Caco-2 (cell line): ENCODE data around the gene ACOT7. TPM values are rescaled to one million over a fixed set of nuclear protein-coding genes. Genes with fewer than 3 reads are reported as not detected.

Source experiments
- BruUV-seq: library from RNA; stranded (reverse); fragments of 400-500 nt; replicated peaks from 2 replicates; lab custom pipeline; 2021; lab: Mats Ljungman, UMichigan
- CTCF ChIA-PET: fragments of 300-600 bp; sonication (Branson Sonifier 250); formaldehyde crosslinking; loops from one replicate; lab custom pipeline; 2022; ENCODE audit warnings: antibody characterized with exemption; lab: Charles Lee
- POLR2A ChIA-PET: fragments of 300-600 bp; sonication (Branson Sonifier 250); formaldehyde crosslinking; loops from one replicate; lab custom pipeline; 2022; ENCODE audit warnings: antibody characterized with exemption; lab: Charles Lee
- DNase-seq, 2 experiments: peaks; one replicate each; pipeline versions ENCODE4 v3.0.0 to v3.0.0-alpha.2; 2020 to 2022
- H3K27me3 ChIP-seq: replicated peaks from 2 replicates; pipeline ENCODE4 v1.6.0; 2011; ENCODE audit warnings: low read length; ENCODE audit not compliant: control insufficient read depth, insufficient read depth
- H3K36me3 ChIP-seq: 2 replicates; pipeline ENCODE4 v1.5.1; 2011; ENCODE audit warnings: low read length; ENCODE audit not compliant: control insufficient read depth, insufficient read depth
- H3K4me1 ChIP-seq: fragments of 250-450 bp; sonication (Bioruptor Pico); 2 replicates; pipeline ENCODE4 v1.5.1; 2020; ENCODE audit warnings: mild to moderate bottlenecking
- H3K4me3 ChIP-seq: 2 replicates; pipeline ENCODE4 v1.5.1; 2011; ENCODE audit warnings: low read depth, mild to moderate bottlenecking, control low read depth, low read length
- H3K9me3 ChIP-seq: fragments of 250-450 bp; sonication (Bioruptor Pico); 2 replicates; pipeline ENCODE4 v1.5.1; 2020; ENCODE audit warnings: mild to moderate bottlenecking, moderate library complexity
- H3K27ac Mint-ChIP-seq: one replicate; pipeline ENCODE4 v1.8.0; 2022; ENCODE audit warnings: mixed read lengths; ENCODE audit not compliant: unreplicated experiment
- H3K27me3 Mint-ChIP-seq: one replicate; pipeline ENCODE4 v1.8.0; 2022; ENCODE audit warnings: mixed read lengths; ENCODE audit not compliant: insufficient read depth, unreplicated experiment
- H3K36me3 Mint-ChIP-seq: one replicate; pipeline ENCODE4 v1.8.0; 2022; ENCODE audit warnings: mild to moderate bottlenecking, mixed read lengths; ENCODE audit not compliant: insufficient read depth, unreplicated experiment
- H3K4me1 Mint-ChIP-seq: one replicate; pipeline ENCODE4 v1.8.0; 2022; ENCODE audit warnings: low read depth, mixed read lengths; ENCODE audit not compliant: unreplicated experiment
- H3K4me3 Mint-ChIP-seq: one replicate; pipeline ENCODE4 v1.8.0; 2022; ENCODE audit warnings: mild to moderate bottlenecking, moderate library complexity, mixed read lengths; ENCODE audit not compliant: unreplicated experiment
- H3K9me3 Mint-ChIP-seq: one replicate; pipeline ENCODE4 v1.8.0; 2022; ENCODE audit warnings: mixed read lengths; ENCODE audit not compliant: unreplicated experiment
- intact Hi-C: fragments of 100-400 bp; cut with micrococcal nuclease; formaldehyde crosslinking; loops from one replicate; pipeline ENCODE4 v1.10.0; 2022; ENCODE audit not compliant: unreplicated experiment
- total RNA-seq: library from RNA; stranded (reverse); gene quantifications from 2 replicates; pipeline ENCODE4 v1.2.3, GENCODE V29; 2022
- TF ChIP-seq, protein P1 (sequence below), 2 experiments: fragments of 200-600 bp in 1 of 2; IDR thresholded peaks; 1 replicate in 1 of 2; 2 replicates in 1 of 2; pipeline versions ENCODE4 v1.5.1 to v1.8.0; 2011 to 2022; ENCODE audit warnings: antibody characterized with exemption in 1 of 2, control low read depth in 1 of 2, inconsistent platforms in 1 of 2, low read depth in 1 of 2, low read length in 1 of 2, mild to moderate bottlenecking in 1 of 2, moderate library complexity in 1 of 2; ENCODE audit not compliant: insufficient read depth in 1 of 2, severe bottlenecking in 1 of 2, unreplicated experiment in 1 of 2

ACOT7 gene
- total RNA-seq, 1 experiment from 2014 or later, result 221 TPM

DNA sequence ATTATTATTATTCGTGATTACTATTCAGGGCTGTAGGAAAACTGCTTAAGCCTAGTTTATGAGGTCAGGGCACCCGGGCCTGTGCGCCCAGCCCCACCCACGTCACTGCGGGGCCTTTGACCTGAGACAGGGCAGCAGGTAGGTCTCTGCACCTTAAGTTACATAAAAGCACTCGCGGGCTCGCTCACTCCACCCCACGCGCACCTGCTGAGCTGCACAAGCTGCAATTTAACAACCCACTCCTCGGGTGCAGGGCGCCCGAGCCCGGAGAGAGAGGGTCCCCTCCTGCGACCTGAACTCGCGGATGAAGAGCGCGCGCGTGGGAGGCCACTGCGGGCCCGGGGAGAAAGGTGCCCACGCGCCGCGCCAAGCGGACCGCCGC is 158.3 kb downstream of the ACOT7 start:
- H3K36me3 Mint-ChIP-seq, result peaks cover 35% of the 10 kb centered on the region
- intact Hi-C loops, result loop anchor here (5.0 kb wide), 1 partner anchor 38 kb away; the partner anchor contains the start of gene RPL22
- Histone ChIP-seq H3K9me3 (no peaks in the 10 kb centered on the region), H3K4me1 (0 out of 2 replicates have a peak, but pooled peaks cover 12% of the 10 kb centered on the region), H3K36me3 (peaks cover 2% of the 10 kb centered on the region; the same call in 1 of the 2 replicates), H3K27me3 (no peaks in the 10 kb centered on the region), H3K4me3 (peak overlapping the region; percentile 58)
- ChIA-PET POLR2A (interaction anchor here (0.6 to 1.7 kb wide), 4 partner anchors 10 to 102 kb away, joined by 3 to 6 read pairs (median 4); partner anchors contain the start of gene RNF207), CTCF (interaction anchor here (1.0 kb wide), 1 partner anchor 29 kb away, joined by 5 read pairs; no protein-coding TSS in a partner anchor)
- BruUV-seq, result no TSS peak
- H3K9me3 Mint-ChIP-seq, result no peaks in the 10 kb centered on the region
- peak overlapping the region; percentile 74 for H3K4me3 Mint-ChIP-seq
- H3K27ac Mint-ChIP-seq, result peak overlapping the region; percentile 69
- no peaks in the 10 kb centered on the region for H3K27me3 Mint-ChIP-seq
- DNase-seq, result peak in 1 of 2 experiments; percentile 32
- TF ChIP-seq, protein P1, sequence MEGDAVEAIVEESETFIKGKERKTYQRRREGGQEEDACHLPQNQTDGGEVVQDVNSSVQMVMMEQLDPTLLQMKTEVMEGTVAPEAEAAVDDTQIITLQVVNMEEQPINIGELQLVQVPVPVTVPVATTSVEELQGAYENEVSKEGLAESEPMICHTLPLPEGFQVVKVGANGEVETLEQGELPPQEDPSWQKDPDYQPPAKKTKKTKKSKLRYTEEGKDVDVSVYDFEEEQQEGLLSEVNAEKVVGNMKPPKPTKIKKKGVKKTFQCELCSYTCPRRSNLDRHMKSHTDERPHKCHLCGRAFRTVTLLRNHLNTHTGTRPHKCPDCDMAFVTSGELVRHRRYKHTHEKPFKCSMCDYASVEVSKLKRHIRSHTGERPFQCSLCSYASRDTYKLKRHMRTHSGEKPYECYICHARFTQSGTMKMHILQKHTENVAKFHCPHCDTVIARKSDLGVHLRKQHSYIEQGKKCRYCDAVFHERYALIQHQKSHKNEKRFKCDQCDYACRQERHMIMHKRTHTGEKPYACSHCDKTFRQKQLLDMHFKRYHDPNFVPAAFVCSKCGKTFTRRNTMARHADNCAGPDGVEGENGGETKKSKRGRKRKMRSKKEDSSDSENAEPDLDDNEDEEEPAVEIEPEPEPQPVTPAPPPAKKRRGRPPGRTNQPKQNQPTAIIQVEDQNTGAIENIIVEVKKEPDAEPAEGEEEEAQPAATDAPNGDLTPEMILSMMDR (IDR thresholded peaks at IDR 0.05; ENCODE audit: insufficient read depth in 1 of 2, low read depth in 1 of 2, low read length in 1 of 2, severe bottlenecking in 1 of 2, unreplicated experiment in 1 of 2), result no peak
- no peaks in the 10 kb centered on the region for H3K4me1 Mint-ChIP-seq

- Mint-ChIP-seq H3K9me3 (no peaks in the 10 kb centered on the region), H3K27me3 (no peaks in the 10 kb centered on the region), H3K27ac (peak overlapping the region; percentile 69), H3K4me3 (peak overlapping the region; percentile 74), H3K4me1 (no peaks in the 10 kb centered on the region), H3K36me3 (peaks cover 40% of the 10 kb centered on the region)
- peak overlapping the region; percentile 58 for H3K4me3 ChIP-seq
- H3K27me3 ChIP-seq, result no peaks in the 10 kb centered on the region
- H3K4me1 ChIP-seq, result 0 out of 2 replicates have a peak, but pooled peaks cover 8% of the 10 kb centered on the region
- H3K9me3 ChIP-seq, result no peaks in the 10 kb centered on the region
- ChIA-PET POLR2A (interaction anchor here (1.7 kb wide), 1 partner anchor 29 kb away, joined by 6 read pairs; the partner anchor contains the start of gene RNF207), CTCF (interaction anchor here (0.7 to 1.0 kb wide), 2 partner anchors 11 to 28 kb away, joined by 4 to 5 read pairs; no protein-coding TSS in a partner anchor)
- peaks cover 2% of the 10 kb centered on the region; the same call in 1 of the 2 replicates for H3K36me3 ChIP-seq
- TF ChIP-seq, protein P1 (IDR thresholded peaks at IDR 0.05; ENCODE audit: insufficient read depth in 1 of 2, low read depth in 1 of 2, low read length in 1 of 2, severe bottlenecking in 1 of 2, unreplicated experiment in 1 of 2), result no peak
- BruUV-seq, result no TSS peak
- intact Hi-C loops, result loop anchor here (5.0 kb wide), 1 partner anchor 37 kb away; the partner anchor contains the start of gene RPL22
- DNase-seq, result no peak
Measured at GRCh38 chr1:6234502-6235295, 158.9 kb downstream of the ACOT7 start.

DNA sequence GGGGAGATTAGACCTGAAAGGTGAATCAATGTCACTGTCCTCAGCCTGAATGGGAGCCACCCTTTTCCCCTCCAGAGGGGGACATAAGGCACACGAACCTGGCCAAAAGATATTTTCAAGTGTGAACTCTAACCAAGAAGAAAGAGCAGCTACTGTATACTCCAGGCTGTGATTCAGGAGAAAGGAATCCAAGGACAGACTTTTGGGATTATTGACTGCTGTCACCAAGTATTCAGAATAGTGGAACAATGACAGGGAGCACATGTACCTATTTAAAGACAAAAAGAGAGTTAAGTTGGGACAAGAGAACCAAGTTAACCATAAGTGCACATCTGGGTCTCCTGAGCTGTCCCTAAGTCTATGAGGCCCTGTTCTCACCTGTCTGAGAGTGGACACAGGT is 160.2 kb downstream of the ACOT7 start:
- POLR2A ChIA-PET, result no interaction called here
- no TSS peak for BruUV-seq

More for the DNA sequence above, 160.2 kb downstream of the ACOT7 start:
- intact Hi-C loops, result no loop called here
- no peaks in the 10 kb centered on the region for H3K9me3 Mint-ChIP-seq
- no peaks in the 10 kb centered on the region for H3K27me3 ChIP-seq
- H3K36me3 ChIP-seq, result peaks cover 2% of the 10 kb centered on the region; the same call in 1 of the 2 replicates
- CTCF ChIA-PET, result interaction anchor here (1.2 kb wide), 1 partner anchor 35 kb away, joined by 3 read pairs; no protein-coding TSS in a partner anchor
- no peaks in the 10 kb centered on the region for H3K27me3 Mint-ChIP-seq
- no peaks in the 10 kb centered on the region for H3K4me1 Mint-ChIP-seq
- no peak for DNase-seq
- no peak overlapping the region for H3K27ac Mint-ChIP-seq
- H3K36me3 Mint-ChIP-seq, result peaks cover 50% of the 10 kb centered on the region
- H3K4me3 ChIP-seq, result no peak overlapping the region
- no peaks in the 10 kb centered on the region for H3K9me3 ChIP-seq
- H3K4me1 ChIP-seq, result 0 out of 2 replicates have a peak, but pooled peaks cover 5% of the 10 kb centered on the region
- no peak overlapping the region for H3K4me3 Mint-ChIP-seq
- TF ChIP-seq, protein P1 (IDR thresholded peaks at IDR 0.05; ENCODE audit: insufficient read depth in 1 of 2, low read depth in 1 of 2, low read length in 1 of 2, severe bottlenecking in 1 of 2, unreplicated experiment in 1 of 2), result no peak
